PC-9 (cell line): ENCODE results near the gene OR56B1. TPM values are rescaled to one million over a fixed set of nuclear protein-coding genes. Genes with fewer than 3 reads are reported as not detected.

Experiments used
- BruUV-seq: library from RNA; stranded (reverse); fragments of 400-500 nt; replicated peaks from 2 replicates; lab custom pipeline; 2021; lab: Mats Ljungman, UMichigan
- CTCF ChIA-PET: fragments of 300-600 bp; sonication (Branson Sonifier 250); formaldehyde crosslinking; loops from one replicate; lab custom pipeline; 2022; ENCODE audit warnings: antibody characterized with exemption; lab: Charles Lee
- POLR2A ChIA-PET: fragments of 300-600 bp; sonication (Branson Sonifier 250); formaldehyde crosslinking; loops from one replicate; lab custom pipeline; 2022; ENCODE audit warnings: antibody characterized with exemption; ENCODE audit not compliant: unreplicated experiment; lab: Charles Lee
- DNase-seq, 2 experiments: peaks; one replicate each; pipeline versions ENCODE4 v3.0.0 to v3.0.0-alpha.2; 2015 to 2022; ENCODE audit warnings: mixed read lengths in 1 of 2
- H2AFZ ChIP-seq: fragments of 200-600 bp; sonication (generic); 2 replicates; pipeline ENCODE4 v1.8.1; 2017; ENCODE audit warnings: antibody characterized with exemption
- H3F3A ChIP-seq: fragments of 200-600 bp; sonication (generic); 2 replicates; pipeline ENCODE4 v1.8.1; 2017; ENCODE audit warnings: antibody characterized with exemption, mild to moderate bottlenecking, low read depth; ENCODE audit not compliant: insufficient read depth
- H3K27ac ChIP-seq: fragments of 200-600 bp; sonication (generic); 2 replicates; pipeline ENCODE4 v1.6.1; 2016; ENCODE audit warnings: mixed run types
- H3K27me3 ChIP-seq: fragments of 200-600 bp; sonication (generic); 2 replicates; pipeline ENCODE4 v1.6.1; 2016; ENCODE audit warnings: low read depth, mixed run types; ENCODE audit not compliant: insufficient read depth
- H3K36me3 ChIP-seq: fragments of 200-600 bp; sonication (generic); 2 replicates; pipeline ENCODE4 v1.6.1; 2016; ENCODE audit warnings: low read depth, mixed run types
- H3K4me1 ChIP-seq: fragments of 200-600 bp; sonication (generic); replicated peaks from 2 replicates; pipeline ENCODE4 v1.6.1; 2016; ENCODE audit warnings: mixed run types; ENCODE audit not compliant: insufficient read depth
- H3K4me2 ChIP-seq: fragments of 200-600 bp; sonication (generic); 2 replicates; pipeline ENCODE4 v1.6.1; 2017; ENCODE audit warnings: mixed run types
- H3K4me3 ChIP-seq: fragments of 200-600 bp; sonication (generic); 2 replicates; pipeline ENCODE4 v1.6.1; 2016; ENCODE audit warnings: mixed run types
- H3K79me2 ChIP-seq: fragments of 200-600 bp; sonication (generic); 2 replicates; pipeline ENCODE4 v1.6.1; 2017; ENCODE audit warnings: low read depth, mixed run types
- H3K9me2 ChIP-seq: fragments of 200-600 bp; sonication (generic); 2 replicates; pipeline ENCODE4 v1.8.1; 2017; ENCODE audit warnings: mild to moderate bottlenecking; ENCODE audit not compliant: insufficient read depth
- H3K9me3 ChIP-seq: fragments of 200-600 bp; sonication (generic); 2 replicates; pipeline ENCODE4 v1.8.1; 2016; ENCODE audit warnings: low read depth; ENCODE audit not compliant: insufficient read depth
- H4K20me1 ChIP-seq: fragments of 200-600 bp; sonication (generic); 2 replicates; pipeline ENCODE4 v1.8.1; 2017; ENCODE audit not compliant: insufficient read depth
- CTCF ChIP-seq: fragments of 200-600 bp; sonication (generic); conservative IDR thresholded peaks from 2 replicates; pipeline ENCODE4 v1.6.1; 2017; ENCODE audit warnings: mixed run types, antibody characterized with exemption, mild to moderate bottlenecking, moderate library complexity
- EZH2 ChIP-seq: fragments of 200-600 bp; sonication (generic); IDR thresholded peaks from 2 replicates; pipeline ENCODE4 v1.8.0; 2017; ENCODE audit warnings: antibody characterized with exemption, low read depth
- intact Hi-C: fragments of 100-400 bp; cut with micrococcal nuclease; formaldehyde crosslinking; loops from one replicate; pipeline ENCODE4 v1.10.0; 2022; ENCODE audit not compliant: unreplicated experiment
- total RNA-seq: library from RNA; stranded (reverse); gene quantifications from 2 replicates; pipeline ENCODE4 v1.2.3, GENCODE V29; 2021

OR56B1 gene
- total RNA-seq, 1 experiment from 2014 or later: not detected

- Histone ChIP-seq H3K4me1 (no peaks in the 10 kb centered on the region), H3F3A (no peaks in the 10 kb centered on the region), H4K20me1 (no peaks in the 10 kb centered on the region), H2AFZ (no peak overlapping the region), H3K36me3 (no peaks in the 10 kb centered on the region), H3K27ac (no peak overlapping the region), H3K4me2 (no peak overlapping the region), H3K9me3 (no peaks in the 10 kb centered on the region), H3K4me3 (no peak overlapping the region), H3K27me3 (no peaks in the 10 kb centered on the region), H3K9me2 (no peaks in the 10 kb centered on the region), H3K79me2 (no peaks in the 10 kb centered on the region)
- intact Hi-C loops: no loop called here
- no peak for DNase-seq
- TF ChIP-seq CTCF: no peak
- TF ChIP-seq EZH2: no peak
- CTCF ChIA-PET: no interaction called here
- POLR2A ChIA-PET: no interaction called here
- BruUV-seq: no TSS peak
Measured at GRCh38 chr11:5698281-5698680, 38.0 kb upstream of the OR56B1 start.

GRCh38 chr11:5700421-5701054 is 35.7 kb upstream of the OR56B1 start:
- Histone ChIP-seq H3K27ac (no peak overlapping the region), H3K27me3 (no peaks in the 10 kb centered on the region), H3K9me3 (no peaks in the 10 kb centered on the region), H3K36me3 (no peaks in the 10 kb centered on the region), H3K4me2 (no peak overlapping the region), H3F3A (no peaks in the 10 kb centered on the region), H3K4me1 (no peaks in the 10 kb centered on the region), H3K9me2 (no peaks in the 10 kb centered on the region), H4K20me1 (no peaks in the 10 kb centered on the region), H3K4me3 (no peak overlapping the region), H2AFZ (no peak overlapping the region), H3K79me2 (no peaks in the 10 kb centered on the region)
- ChIA-PET POLR2A (no interaction called here), CTCF (no interaction called here)
- TF ChIP-seq EZH2 (no peak), CTCF (no peak)
- intact Hi-C loops: no loop called here
- no peak for DNase-seq
- BruUV-seq: no TSS peak

- Histone ChIP-seq H3K36me3 (no peaks in the 10 kb centered on the region), H3K27me3 (no peaks in the 10 kb centered on the region), H3K4me2 (no peak overlapping the region), H3K79me2 (no peaks in the 10 kb centered on the region), H3F3A (no peaks in the 10 kb centered on the region), H3K4me3 (no peak overlapping the region), H3K9me3 (no peaks in the 10 kb centered on the region), H2AFZ (no peak overlapping the region), H3K9me2 (no peaks in the 10 kb centered on the region), H3K4me1 (no peaks in the 10 kb centered on the region), H4K20me1 (no peaks in the 10 kb centered on the region), H3K27ac (no peak overlapping the region)
- POLR2A ChIA-PET: no interaction called here
- intact Hi-C loops: no loop called here
- TF ChIP-seq CTCF (no peak), EZH2 (no peak)
- DNase-seq: no peak
- CTCF ChIA-PET: no interaction called here
- no TSS peak for BruUV-seq
Measured at GRCh38 chr11:5701055-5701577, 35.1 kb upstream of the OR56B1 start.
